ENCODE results near the gene SPATS2. TPM values are rescaled to one million over a fixed set of nuclear protein-coding genes. Genes with fewer than 3 reads are reported as not detected.
A peak's percentile ranks its signal among the peaks of the same experiment; 100 is the strongest.
"Not testable (repeated sequence)": the region's sequence is repeated elsewhere in the genome, so short reads cannot be mapped to it uniquely, and the experiment has no call there.

The SPATS2 gene
- total RNA-seq, 1 donor from 2014 or later = 12.4 TPM

DNA sequence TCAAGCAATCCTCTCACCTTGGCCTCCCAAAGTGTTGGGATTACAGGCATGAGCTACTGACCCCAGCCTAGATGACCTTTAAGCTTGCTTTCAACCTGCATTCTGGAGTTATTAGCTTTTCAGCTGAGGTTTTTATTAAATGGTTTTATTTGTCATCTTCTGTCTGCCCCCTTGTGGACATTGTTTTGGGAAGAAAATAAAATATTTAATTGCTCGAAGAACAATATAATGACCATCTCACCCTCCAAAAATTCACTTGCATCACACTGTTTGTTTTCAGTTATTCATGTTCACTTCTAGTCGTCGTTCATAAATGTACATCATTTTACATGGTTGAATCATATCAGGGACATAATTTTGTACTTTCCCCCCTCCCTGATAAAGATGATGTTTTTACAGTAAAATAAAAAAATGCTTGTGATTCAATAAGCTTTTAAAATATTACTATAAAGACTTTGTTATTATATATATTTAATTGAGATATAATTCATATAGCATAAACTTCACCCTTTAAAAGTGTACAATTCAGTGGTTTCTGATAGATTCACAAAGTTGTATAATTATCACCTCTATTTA, 10.1 kb upstream of the SPATS2 start:
- no peak for ATAC-seq

DNA sequence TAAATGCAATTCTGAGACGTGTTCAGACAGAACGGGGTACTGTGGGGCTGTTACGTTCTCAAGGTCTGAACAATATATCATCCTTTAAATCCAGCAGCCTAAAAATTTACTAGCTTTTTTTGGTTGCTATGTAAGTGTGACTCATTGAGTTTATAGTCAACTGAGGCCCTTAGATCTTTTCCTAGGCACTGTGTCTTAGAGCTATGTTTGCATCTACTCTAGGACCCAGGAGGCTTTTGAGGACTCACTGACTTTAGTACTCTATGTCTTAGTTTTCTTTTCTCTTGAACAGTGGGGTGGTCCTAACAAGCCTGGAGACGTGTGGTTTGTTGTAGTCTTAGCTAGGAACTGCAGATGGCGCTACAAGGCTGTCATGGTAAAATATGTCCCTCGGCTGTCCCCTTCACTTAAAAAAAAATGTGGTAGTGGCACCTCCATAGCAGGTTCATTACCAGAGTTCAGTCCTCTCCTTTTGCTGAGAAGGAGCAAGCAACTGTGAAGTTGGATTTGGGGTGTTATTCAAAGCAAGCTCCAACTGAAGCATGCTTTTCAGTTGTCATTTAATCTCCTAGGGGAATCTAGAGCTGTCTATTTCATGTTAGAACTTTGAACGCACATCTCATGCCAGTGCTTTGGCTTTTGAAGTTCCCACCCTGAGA, 8.7 kb upstream of the SPATS2 start:
- ATAC-seq = peak; percentile 67

DNA sequence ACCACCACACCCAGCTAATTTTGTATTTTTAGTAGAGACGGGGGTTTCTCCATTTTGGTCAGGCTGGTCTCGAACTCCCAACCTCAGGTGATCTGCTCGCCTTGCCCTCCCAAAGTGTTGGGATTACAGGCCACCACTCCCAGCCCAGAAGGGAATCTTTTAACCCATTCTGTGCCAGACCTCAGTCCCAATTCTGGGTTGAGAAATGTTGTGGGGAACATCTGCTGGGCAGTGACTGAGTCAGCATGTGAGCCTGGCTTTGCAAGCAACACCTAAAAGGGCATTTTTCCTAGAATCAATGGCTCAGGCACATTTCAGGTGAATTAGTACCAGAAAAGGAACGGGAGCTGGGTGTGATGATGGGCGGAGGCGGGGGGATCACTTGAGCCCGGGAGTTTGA, 7.6 kb upstream of the SPATS2 start:
- ATAC-seq = no peak

DNA sequence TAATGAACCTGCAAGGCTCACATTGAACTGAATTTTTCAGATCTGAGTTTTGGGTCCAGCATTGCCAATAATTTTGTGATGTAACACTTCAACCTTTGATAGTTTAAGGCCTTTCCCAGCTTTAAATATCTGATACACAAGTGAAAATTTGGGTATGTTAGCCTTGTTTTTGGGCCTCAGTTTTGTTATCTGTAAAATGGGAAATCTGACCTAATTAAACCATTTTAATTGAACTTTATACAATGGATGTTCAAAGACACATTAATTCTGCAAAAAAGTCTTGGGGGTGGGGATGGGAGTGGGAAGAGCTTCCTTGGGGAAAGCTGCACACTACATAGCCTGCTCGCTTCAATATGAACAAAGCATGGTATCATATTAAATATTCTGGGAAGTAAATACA, 5.2 kb upstream of the SPATS2 start:
- ATAC-seq = no peak

DNA sequence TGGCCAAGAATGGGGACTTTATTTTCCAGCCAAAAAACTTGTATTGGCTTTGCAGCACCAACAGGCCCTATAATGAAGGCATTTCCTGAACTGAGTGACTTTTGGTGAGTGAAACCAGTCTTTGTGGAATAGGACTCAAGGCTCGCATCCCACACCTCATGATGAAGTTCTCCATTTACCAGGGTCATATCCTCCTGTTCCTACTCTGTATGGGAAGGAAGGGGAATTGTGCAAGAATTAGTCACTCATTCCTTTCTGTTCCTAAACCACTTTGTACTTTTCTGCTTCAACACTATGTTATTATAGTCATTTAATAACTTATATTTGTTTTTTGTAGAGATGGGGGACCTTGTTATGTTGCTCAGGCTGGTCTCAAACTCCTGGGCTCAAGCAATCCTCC, 2.3 kb upstream of the SPATS2 start:
- ATAC-seq = no peak

DNA sequence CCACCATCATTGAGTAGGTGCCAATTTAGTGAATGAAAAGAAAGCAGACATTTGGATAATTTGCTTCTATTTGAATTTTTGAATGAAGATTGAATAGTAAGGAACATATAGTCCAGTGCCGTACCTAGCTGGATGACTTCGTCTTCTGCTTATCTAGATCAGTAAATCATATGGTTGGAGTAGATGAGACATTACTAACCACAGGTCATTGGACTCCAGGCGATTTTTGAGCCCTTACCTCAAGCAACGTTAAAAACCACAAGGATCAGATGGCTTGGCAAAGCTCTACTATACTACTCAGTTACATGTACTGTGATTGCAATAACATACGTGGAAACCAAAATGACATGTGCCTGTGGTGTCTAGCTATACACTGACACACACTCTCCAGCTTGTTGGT, 1.7 kb upstream of the SPATS2 start:
- no peak for ATAC-seq

DNA sequence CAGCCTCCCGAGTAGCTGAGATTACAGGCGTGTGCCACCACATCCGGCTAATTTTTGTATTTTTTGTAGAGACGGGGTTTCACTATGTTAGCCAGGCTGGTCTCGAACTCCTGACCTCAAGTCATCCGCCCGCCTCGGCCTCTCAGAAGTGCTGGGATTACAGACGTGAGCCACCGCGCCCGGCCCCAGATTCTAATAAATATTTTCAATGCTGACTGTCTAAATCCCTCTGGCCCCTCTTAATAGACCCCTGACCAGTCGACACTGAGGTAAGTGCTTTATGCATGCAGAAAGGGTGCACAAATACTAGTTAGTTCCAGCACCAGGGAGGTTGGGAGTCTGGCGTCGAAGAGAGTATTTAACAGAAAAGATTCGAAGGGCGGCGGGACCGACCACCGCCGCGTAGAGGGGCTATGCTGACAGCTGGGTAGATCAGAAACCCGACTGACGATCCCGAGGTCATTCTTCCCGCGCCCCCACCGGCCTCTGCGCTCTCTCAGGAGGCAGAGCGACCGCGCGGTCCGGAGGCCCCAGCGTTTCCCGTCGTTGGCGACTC, 1.1 kb upstream of the SPATS2 start:
- peak; percentile 8 for ATAC-seq

DNA sequence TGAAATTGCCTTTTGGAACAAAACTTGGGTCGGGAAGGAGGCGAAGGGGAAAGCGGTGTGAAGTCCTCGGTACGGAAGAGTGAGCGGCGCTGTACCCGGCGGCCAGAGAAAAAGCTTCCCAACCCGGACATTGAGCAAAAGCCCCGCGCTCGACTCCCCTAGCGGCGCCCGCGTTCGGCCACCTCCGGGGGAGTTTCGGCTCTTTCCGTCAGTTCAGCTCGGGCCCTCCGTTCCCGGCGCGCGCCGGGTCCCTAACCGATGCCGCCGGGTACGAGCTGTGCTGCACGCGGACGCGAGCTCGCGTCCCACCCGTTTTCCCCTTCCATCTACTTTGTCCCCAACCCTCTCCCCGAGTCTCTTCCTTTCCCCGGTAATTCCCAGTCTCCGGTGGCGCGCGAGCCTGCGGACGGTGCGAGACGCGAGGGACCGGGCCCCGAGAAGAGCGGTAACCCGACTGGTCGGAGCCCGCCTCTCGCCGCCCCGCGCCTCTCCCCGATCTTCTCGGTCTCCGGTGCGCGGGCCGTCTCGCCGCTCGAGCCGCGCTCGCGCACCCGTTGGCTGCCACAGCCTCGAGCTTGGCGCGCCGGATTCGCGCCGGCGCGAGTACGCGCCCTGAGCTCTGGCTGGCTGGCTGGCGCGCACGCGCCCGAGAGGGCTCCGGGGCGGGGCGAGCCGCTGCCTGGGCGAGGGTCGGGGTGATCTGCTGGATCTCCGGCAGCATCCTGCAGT, 446 bp upstream of the SPATS2 start:
- peak; percentile 89 for ATAC-seq

DNA sequence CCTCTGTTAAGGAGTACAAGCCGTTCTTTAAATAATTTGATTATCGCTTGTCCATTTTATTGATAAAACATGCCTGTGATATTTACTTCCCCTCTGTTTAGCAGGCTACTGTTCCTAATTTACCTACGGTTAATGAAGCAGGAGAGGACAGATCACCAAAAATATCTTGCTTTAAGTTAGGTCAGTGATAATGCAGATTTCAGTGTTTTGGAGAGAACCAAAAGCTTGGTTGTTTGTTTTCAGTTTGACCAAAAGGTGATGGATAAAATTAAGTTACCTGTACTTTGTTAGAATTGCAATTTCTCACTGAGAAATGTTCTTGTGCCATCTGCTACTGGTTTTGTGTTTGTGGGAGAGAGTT, 958 bp downstream of the SPATS2 start:
- no peak for ATAC-seq

DNA sequence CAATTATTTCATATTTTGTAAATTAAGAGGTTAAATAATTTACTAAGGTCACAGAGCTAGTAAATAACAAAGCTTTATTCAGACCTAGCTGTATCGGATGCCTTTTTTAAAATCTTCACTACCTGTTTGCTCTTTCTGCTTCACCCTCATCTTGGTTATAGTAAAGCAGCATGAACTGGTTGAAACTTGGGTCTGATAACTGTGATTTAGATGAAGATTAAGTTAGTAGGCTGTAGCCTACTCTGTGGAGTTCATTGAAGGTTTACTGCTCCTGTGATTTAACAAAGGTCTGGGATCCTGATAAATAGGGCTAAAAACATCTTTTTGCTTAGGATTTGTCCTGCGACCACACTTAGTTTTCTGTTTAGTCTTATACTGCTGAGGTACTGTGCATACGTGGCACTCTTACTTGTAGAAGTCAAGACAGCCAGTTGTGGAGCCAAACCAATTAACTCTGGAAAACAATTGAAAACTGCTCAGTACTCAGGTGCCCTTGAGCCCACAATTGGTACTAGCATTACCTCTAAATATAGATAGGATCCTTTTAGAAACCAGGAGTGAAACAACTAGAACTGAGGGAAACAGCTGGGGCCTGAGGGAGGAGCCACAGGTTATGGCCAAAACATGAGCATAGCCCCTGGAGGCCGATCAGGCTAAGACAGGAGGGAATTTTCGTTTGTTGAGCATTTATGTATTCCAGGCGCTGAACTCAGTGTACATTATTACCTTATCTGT, 2.3 kb downstream of the SPATS2 start:
- ATAC-seq = no peak

DNA sequence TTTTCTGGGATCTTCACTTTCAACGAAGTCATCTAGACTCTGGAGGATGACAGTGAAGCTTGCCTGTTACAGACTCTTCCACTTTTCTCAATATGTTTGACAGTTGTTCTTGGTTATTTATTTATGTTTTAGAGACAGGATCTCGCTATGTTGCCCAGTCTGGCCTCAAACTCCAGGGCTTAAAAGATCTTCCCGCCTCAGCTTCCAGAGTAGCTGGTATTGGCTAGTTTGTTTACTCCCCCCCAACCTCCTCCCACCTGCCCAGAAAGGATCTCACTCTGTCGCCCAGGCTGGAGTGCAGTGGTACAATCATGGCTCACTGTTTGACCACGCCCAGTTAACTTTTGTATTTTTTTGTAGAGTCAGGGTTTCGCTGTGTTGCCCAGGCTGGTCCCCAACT, 3.3 kb downstream of the SPATS2 start:
- no peak for ATAC-seq

DNA sequence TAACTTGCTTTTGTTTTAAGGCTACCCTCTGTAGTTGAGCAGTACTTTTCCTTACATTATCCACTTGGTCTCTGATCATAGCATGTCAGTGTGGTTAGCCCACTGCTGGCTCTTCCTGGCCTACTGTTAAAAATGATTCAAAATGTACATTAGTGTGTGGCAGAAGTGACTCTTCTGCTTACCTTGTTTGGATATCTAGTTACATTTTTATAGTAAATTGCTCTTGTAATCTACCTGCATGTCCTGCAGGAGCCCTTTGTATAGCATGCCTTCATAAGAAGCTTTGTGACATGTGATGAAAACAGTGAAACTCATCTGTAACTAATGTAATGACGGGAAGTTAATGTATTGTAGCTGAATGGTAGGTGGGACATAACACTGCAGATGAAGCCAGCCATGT, 8.1 kb downstream of the SPATS2 start:
- no peak for ATAC-seq

DNA sequence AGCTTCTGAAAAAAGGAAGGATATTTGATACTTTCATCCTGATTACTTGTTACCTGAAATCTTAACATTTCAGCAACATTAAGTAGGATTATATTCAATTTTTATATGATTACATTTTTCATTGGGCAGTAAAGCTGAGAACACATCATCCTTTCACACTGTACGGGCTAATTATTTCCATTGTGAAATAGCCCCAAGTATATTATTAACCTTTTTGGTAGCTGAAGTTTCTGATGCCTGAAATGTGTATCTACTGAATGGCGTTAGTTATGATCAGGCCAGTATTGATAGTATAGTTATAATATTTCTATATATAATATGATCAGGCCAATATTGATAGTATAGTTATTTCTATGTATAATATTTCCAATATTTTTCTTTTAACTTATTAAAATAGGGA, 10.1 kb downstream of the SPATS2 start:
- ATAC-seq = no peak

DNA sequence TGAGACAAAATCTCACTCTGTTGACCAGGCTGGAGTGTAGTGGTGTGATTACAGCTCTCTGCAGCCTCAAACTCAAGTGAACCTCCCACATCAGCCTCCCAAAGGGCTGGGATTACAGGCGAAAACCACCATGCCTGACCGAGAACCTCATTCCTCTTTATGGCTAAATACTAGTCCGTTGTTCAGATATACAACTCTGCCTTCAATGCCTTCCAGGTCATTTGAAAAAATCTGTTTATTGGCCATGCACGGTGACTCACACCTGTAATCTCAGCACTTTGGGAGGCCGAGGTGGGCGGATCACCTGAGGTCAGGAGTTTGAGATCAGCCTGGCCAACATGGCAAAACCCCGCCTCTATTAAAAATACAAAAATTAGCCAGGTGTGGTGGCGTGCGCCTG, 12.9 kb downstream of the SPATS2 start:
- not testable (repeated sequence) for ATAC-seq

DNA sequence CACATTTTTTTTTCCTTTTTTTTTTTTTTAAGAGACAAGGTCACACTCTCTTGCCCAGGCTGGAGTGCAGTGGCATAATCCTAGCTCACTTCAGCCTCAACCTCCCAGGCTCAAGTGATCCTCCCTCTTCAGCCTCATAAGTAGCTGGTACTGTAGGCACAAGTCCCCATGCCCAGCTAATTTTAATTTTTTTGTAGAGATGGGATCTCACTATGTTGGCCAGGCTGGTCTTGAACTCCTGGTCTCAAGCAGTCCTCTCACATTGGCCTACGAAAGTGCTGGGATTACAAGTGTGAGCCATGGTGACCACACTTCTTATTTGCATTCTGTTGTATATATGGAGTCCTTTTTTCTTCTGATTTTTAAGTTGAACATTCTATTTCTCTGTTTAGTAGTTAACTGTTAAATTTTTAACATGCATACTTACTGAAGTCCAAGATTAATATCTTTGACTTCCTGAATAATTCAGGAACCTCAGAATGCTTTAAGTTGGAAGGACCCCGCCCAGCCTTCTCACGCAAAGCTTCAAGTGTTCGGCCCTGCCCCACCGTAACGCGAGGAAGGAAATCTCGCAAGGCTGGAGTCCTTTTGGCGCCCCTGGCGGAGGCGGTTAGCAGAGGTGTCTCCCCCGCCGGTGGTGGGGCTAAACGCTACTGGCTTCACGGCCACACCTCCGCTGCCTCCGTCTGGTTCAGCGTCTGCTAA, 21.6 kb downstream of the SPATS2 start:
- no peak for ATAC-seq

DNA sequence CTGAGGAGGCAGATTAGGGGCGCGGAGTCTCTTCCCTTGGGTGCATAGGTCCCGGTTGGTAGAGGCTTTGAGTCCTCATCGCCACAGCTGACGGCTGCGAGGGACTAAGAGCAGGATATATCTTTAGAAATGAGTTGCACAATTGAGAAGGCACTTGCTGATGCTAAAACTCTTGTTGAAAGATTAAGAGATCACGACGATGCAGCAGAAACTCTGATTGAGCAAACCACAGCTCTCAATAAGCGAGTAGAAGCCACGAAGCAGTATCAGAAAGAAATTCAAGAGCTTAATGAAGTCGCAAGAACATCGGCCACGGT, 22.1 kb downstream of the SPATS2 start:
- no peak for ATAC-seq

DNA sequence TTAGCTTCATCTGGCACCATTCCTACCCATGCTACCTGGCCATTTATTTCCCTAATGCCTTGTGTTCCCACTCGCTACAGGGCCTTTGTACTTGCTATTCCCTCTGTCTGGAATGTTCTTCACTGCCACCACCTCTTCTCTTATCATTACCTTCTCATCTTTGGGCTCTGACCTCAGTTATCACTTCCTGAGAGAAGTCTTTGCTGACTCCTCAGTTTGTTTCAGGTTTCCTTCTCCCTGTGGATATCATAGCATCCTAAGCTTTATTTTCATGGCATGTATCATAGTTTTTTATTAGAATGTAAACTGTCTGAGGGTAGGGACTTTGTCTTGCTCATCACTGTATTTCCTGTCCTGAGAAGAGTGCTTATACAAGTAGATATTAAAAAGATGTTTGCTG, 29.7 kb downstream of the SPATS2 start:
- ATAC-seq = no peak

DNA sequence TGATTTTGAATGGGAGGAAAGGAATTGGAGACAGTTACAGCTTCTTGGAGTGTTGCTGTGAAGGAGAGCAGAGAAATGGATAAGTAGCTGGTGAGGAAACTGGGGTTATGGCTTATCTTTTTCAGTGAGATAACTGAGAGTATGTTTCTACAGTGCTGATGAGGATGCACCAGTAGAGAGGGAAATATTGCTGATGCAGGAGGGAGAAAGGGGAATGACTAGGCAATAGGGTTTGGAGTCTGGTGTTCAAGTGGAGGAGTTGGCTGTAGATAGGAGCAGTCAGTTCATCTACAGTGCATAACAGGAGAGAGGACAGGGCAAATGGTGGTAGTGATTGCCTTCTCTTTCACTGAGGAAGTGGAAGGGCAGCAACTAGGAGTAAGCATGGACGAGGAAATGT, 33.0 kb downstream of the SPATS2 start:
- no peak for ATAC-seq

DNA sequence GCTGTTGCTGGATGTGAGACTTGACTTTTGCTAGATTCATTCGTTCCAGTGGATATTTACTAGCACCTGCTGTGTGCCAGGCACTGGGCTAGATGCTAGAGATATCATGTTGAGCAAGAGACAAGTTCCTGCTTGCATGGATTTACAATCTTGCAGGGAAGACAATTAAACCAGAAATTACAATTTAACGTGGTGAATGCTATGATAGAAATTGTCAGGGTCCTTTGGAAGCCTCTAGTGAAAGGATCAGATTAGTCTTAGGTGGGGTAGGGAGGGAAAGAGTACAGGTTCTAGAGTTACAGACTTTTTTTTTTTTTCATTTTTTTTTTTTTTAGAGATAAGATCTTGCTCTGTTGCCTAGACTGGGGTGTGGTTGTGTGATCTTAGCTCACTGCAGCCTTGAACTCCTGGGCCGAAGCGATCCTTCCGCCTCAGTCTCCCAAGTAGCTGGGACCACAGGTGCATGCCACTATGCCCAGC, 36.7 kb downstream of the SPATS2 start:
- ATAC-seq = no peak

DNA sequence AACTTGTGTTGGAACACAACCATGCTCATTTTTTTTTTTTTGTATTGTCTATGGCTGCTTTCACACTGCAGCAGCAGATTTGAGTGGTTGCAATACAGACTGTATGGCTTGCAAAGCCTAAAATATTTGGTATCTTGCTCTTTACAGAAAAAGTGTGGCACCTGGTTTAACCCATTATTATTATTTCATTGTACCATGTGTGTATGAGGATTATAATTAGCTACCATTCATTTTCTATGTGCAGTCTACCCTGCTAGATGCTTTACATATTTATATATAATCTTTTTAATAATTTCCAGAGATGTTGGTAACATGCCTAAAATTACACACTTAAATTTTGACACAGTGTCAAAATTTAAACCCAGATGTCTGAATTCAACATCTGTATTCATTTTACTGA, 37.7 kb downstream of the SPATS2 start:
- ATAC-seq = no peak

DNA sequence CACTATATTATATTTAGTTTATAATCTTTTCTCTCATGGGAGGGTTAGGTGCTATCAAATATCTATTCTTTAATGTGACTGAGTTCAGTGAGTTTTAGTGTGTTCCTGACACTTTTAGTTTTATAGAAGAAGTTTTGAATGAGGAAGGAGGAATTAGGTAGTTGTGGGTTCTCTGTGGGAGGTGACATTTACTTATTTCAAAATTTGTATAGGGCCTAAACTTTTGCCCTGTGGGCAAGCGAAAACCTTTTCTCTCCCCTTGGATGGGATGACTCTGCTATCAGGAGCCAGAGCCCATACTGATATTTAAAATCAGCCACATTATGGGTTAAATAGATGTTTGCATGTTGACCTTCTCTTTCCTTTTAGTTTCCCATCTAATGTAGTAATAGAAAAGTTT, 43.6 kb downstream of the SPATS2 start:
- no peak for ATAC-seq

DNA sequence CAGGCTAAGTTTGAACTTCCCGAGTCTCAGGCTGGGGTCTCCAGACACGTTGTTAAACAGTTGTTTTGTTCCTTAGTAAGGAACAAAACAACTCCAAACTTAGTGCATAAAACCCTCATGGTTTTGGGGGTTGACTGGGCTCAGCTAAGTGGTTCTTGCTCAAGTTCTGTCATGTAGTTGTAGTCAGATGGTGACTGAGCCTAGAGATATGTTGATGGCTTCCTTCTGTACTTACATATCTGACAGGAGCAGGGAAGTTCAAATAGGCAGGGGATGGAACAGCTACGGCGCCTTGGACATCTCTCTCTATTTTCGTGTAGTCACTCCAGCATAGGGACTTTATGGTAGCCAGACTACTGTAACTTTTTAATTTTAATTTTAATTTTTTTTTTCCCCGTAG, 45.7 kb downstream of the SPATS2 start:
- ATAC-seq = peak; percentile 17

DNA sequence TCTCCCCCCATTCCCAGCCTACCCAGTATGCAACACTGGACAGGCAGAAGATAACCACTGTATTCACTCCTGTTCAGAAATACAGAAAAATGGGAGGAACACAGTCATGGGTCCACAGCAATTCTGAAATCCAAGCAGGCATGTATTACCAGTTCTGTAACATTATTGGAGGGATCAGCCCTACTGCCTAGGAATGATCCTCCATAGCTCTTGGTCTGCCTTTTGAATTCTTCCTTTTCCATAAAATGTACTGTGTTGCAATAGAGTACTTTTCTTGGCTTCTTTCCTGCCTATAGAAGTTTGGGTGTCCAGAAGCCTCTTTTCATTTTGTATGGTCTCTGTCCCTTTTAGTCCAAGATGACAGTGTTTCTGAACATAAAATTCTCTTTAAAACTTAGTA, 46.5 kb downstream of the SPATS2 start:
- ATAC-seq = peak; percentile 74
